ENCODE data around the gene CCDC27.

CCDC27 gene

DNA sequence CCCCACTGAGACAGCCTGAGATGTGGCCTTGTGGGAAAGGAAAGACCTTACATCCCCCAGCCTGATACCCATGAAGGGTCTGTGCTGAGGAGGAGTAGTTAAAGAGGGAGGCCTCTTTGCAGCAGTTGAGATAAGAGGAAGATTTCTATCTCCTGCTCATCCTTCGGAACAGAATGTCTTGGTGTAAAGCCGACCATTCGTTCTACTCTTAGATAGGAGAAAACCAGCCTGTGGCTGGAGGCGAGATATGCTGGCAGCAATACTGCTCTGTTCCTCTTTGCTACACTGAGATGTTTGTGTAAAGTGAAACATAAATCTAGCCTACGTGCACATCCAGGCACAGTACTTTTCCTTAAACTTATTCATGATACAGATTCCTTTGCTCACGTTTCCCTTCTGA is 1.5 kb upstream of the CCDC27 start:
- no peak for DNase-seq (ENCODE audit: low read depth in 2 of 2, low spot score in 1 of 2)

GRCh38 chr1:3753656-3754454 is 1.6 kb downstream of the CCDC27 start:
- DNase-seq (ENCODE audit: low read depth in 2 of 2, low spot score in 1 of 2), result no peak

- no peak for DNase-seq (ENCODE audit: low read depth in 2 of 2, low spot score in 1 of 2)
Measured at GRCh38 chr1:3756394-3756793, 4.1 kb downstream of the CCDC27 start.

DNA sequence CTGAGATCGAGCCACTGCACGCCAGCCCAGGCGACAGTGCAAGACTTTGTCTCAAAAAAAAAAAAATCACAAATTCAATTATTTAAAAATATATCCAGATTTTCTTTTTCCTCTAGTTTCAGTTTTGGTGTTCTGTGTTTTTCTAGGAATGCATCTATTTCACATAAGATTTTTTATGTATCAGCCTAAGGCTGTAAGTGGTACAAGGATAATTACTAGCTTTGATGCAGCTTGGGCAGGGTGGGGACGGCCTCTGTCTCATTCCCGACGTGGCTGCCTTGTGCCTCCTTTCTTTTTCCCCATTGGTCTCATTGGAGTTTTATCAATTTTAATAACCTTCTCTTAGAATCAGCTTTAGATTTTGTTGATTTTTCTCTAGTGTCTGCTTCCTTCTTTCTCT is 6.9 kb downstream of the CCDC27 start:
- DNase-seq (ENCODE audit: low read depth in 2 of 2, low spot score in 1 of 2), result no peak

DNA sequence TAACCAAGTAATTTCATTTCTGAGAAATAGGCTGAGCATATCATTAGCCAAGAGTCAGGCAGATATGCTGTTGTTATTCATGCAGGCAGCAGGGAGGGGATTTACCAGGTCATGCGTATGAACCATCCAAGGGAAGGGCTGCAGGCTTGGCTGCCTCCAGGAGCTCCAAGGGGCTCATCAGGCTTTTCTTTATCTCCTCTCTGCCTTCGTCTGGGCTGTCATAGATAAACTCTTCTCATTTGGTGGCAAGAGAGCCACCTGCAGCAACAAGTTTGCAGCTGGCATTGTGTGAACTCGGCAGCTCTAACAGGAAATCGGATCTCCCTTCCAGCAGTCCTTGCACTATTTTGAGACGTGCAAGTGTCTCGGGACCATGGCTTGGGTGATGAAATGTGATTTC is 7.5 kb downstream of the CCDC27 start:
- DNase-seq (ENCODE audit: low read depth in 2 of 2, low spot score in 1 of 2), result no peak

DNA sequence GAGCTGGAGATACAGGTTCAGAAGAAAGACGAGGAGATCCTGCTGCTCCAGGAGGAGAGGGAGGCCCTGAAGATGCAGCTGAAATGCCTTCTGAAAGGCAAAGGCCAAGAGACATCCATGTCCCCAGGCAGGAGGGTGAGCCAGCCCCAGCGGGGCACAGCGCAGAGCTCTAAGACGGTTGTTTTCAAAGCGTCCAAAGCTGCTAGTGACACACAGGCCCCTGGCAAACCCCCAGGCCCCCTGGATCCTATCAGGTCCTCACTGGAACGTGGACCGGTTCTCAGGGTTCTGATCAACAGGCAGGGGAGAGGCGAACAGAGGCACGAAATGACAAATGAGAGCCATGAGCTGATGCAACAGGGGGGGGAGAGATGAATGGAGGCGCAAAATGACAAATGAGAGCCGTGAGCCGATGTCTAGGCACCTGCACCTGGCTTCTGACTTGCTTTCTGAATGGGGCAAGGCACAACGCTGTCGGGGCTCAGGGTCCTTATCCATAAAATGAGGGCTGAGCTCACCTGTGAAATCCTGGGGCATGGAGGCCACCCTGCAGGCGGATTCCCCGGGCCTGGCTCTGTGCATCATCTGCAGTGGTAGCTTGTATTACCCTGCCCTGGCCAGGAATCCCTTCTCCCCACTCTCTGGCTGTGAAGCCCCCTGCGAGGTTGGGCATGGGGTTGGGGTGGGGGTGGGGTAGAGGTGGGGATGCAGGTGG is 9.2 kb downstream of the CCDC27 start:
- no peak for DNase-seq (ENCODE audit: low read depth in 2 of 2, low spot score in 1 of 2)

DNA sequence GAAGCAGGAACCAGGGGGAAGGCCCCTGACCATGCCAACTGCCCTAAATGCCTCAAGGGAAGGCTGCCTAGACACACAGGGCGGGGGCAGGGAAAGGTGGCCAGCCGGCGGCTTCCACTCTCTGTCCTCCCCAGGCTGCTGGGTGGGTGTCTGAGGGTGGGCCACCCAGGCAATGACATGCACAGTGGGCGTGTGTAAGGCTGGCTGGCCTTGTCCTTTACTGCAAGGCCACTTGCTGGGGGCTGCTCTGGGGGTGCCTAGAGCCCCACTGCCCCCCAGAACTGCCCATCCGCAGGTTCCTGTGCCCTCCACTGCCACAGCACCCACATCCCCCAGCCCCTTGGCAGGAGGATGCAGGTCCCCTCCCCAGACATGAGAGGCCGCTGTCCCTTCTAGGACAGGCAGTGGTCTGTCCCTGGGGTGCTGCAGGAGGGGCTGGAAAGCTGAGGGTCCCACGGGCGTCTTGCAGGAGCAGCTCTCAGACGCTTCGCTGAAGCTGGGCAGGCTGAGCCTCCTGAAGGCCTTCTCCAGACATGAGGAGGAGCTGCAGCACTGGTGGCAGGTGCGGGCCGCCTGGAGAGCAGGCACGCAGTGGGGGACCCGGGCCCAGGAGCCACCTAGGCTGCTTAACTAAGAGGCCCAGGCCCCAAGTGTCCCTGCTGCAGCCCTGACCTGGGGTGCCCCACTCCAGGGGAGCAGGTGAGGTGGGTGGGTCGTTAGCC is 10.1 kb downstream of the CCDC27 start:
- DNase-seq (ENCODE audit: low read depth in 2 of 2, low spot score in 1 of 2), result no peak

- no peak for DNase-seq (ENCODE audit: low read depth in 2 of 2, low spot score in 1 of 2)
Measured at GRCh38 chr1:3762873-3763228, 10.6 kb downstream of the CCDC27 start.

DNA sequence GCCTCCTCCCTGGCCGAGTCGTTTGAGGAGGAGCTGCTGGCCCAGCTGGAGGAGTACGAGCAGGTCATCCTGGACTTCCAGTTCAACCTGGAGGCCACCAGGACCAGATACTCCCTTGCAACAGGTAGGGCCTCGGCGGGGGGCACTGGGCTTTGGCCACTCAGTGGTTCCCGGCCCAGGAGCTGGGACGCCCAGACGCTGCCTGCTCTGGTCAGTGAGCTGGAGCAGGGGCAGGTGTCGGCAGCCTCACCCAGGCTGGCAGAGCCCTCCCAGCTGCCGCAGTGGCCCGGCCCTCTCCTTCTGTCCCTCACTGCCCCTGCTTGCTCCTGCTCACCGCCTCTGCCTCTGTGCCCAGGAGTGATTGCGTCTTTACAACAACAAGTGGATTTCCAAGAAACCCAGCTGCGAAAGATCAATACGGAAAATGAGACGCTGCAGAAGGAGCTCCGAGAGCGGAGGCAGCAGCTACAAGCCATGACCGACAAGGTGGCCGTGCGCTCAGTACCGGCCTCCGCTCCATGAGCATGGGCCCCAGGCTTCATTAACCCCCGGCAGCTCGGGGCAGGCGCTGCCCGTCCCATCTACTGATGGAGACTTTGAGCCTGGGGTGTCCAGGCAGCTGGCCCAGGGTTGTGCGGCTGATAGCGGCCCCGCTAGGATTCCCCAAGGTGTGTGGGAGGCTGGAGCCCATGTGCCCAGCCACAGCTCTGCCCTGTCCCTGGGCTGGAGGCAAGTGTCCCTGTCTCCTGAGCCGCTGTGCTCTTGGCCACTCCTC is 11.3 kb downstream of the CCDC27 start:
- no peak for DNase-seq (ENCODE audit: low read depth in 2 of 2, low spot score in 1 of 2)

DNA sequence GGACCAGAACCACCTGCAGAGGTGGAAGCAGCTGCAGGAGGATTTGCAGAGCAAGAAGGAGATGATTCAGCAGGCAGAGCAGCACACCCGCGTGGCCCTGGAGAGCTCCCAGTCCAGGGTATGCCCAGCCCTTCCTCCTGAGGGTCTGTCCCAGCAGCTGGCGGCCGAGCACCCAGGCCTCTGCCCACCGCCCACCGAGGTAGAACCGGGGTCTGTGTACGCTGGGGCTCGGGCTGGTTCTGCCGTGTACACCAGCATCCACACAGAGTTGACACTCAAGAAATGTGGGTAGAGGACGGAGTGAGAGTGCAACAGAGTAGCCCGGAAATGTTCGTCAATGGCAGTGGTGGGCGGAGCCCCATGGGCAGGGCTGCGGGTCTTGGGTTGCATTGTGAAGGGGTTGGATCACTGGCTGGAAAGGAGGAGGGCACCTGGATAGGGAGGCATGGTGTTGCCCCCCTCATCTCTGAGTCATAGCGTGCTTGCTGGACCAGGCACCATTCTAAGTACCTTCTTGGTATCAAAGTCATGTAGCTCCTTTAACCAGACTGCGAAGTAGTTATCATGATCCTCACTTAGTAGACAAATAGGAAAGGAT is 15.2 kb downstream of the CCDC27 start:
- DNase-seq (ENCODE audit: low read depth in 2 of 2, low spot score in 1 of 2), result no peak

DNA sequence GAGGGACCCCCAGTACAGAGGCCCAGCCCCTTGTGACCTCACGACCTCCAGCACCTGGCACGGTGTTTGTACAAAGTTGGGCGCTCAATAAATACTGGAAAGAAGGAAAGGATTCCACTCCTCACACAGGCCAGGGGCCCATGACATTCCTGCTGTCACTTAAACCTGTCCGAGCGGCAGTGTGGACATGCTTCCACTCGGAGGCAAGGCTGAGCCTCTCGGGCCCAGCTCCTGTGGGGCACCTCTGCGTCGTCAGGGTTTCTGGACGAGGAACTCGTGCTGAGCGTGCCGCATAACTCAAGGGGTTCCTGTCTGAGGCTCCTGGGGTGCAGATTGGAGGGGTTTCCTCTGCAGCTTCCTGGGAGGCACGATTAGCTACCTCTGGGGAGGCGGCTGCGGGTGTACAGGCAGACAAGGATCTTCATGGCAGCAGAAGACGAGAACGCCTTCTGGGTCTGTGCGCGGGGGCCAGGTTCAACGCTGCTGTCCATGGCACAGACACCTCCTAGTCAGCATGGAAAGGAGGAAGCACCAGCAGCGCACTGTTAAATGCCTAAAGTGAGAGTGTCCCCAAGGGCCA is 16.7 kb downstream of the CCDC27 start:
- DNase-seq (ENCODE audit: low read depth in 2 of 2, low spot score in 1 of 2), result no peak

- DNase-seq (ENCODE audit: low read depth in 2 of 2, low spot score in 1 of 2), result no peak
Measured at GRCh38 chr1:3770047-3770765, 18.0 kb downstream of the CCDC27 start.

GRCh38 chr1:3771108-3772026 is 19.1 kb downstream of the CCDC27 start:
- no peak for DNase-seq (ENCODE audit: low read depth in 2 of 2, low spot score in 1 of 2)

GRCh38 chr1:3772027-3772714 is 19.9 kb downstream of the CCDC27 start:
- DNase-seq (ENCODE audit: low read depth in 2 of 2, low spot score in 1 of 2), result peak; percentile 49 to 72

DNA sequence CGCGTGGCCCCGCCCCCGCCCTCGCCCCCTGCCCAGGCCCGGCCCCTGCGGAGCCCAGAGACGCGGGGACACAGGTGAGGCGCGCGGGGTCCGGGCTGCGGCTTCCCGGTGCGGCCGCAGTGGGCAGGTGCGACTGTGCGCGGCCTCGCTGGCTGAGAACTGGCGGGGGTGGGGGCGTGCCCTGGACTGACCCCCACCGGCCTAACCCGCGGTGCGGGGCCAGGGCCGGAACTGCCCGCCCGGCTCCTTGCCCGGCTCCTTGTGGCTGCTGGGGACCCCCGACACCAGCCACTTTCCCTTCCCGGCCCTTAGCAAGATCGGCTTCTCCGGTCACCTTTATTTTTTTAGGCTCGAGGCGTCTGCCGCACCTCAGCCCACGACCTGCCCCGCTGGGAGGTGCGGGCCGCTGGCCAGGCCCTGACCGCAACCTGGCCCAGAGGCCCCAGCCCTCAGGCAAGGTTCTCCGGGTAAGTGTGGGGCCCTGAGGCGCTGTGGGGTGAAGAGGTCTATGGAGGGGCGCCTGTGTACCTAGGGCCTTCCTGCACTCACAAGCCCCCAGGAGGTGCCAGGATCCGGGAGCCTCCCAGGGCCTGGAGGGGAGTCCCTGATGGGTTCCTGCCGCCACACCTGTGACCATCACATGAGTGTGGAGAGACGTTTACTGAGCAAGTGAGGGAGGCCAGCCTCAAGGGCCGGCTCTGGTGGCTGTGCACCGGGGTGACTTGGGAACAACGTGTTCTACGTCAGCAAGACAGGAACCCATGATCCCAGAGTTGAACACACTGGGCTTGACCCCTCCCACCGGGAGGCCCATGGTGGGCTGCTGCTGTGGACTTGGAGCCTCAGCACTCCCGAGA is 20.7 kb downstream of the CCDC27 start, which contains the start of gene SMIM1:
Gene SMIM1 (plus strand): TSS at position 35 of the 857 bp plus-strand sequence. CDS start 2,625 bp downstream, outside the sequence.
- no peak for DNase-seq (ENCODE audit: low read depth in 2 of 2, low spot score in 1 of 2)

GRCh38 chr1:3773572-3774275 is 21.5 kb downstream of the CCDC27 start:
- DNase-seq (ENCODE audit: low read depth in 2 of 2, low spot score in 1 of 2), result no peak

All from stimulated activated CD8-positive, alpha-beta memory T cell treated with anti-CD3 and anti-CD28 coated beads, Interleukin-4, amount 100 ng/mL, for 4 hours (primary cell).